BLaER1 treated with 17β-estradiol and CSF1 and Interleukin-3, amounts not matched to agents 10 nM and 100 nM (cell line): Measurements from ENCODE around the gene EPB41.

Experiments used
- H3K27ac ChIP-seq, 11 experiments: shearing (Covaris generic); formaldehyde crosslinking; 2 replicates each; pipeline ENCODE4 v1.8.1; 2022
- H3K27me3 ChIP-seq, 11 experiments: shearing (Covaris generic); formaldehyde crosslinking; 2 replicates each; pipeline ENCODE4 v1.8.1; 2022
- H3K36me3 ChIP-seq, 11 experiments: shearing (Covaris generic); formaldehyde crosslinking; 2 replicates each; pipeline ENCODE4 v1.8.1; 2022
- H3K4me1 ChIP-seq, 10 experiments: shearing (Covaris generic); formaldehyde crosslinking; 2 replicates each; pipeline ENCODE4 v1.8.1; 2022
- H3K4me2 ChIP-seq, 11 experiments: shearing (Covaris generic); formaldehyde crosslinking; 2 replicates each; pipeline ENCODE4 v1.8.1; 2022
- H3K4me3 ChIP-seq, 10 experiments: shearing (Covaris generic); formaldehyde crosslinking; 2 replicates each; pipeline ENCODE4 v1.8.1; 2022
- H3K9ac ChIP-seq, 11 experiments: shearing (Covaris generic); formaldehyde crosslinking; 2 replicates each; pipeline ENCODE4 v1.8.1; 2022
- H3K9me3 ChIP-seq, 11 experiments: shearing (Covaris generic); formaldehyde crosslinking; replicated peaks in 1 of 11; 2 replicates each; pipeline ENCODE4 v1.8.1; 2022
- H4K20me1 ChIP-seq, 11 experiments: shearing (Covaris generic); formaldehyde crosslinking; 2 replicates each; pipeline ENCODE4 v1.8.1; 2022
- Cebpa-rat ChIP-seq, 11 experiments: shearing (Covaris generic); IDR thresholded peaks; 2 replicates each; pipeline ENCODE4 v1.8.1; 2022

The EPB41 gene

DNA sequence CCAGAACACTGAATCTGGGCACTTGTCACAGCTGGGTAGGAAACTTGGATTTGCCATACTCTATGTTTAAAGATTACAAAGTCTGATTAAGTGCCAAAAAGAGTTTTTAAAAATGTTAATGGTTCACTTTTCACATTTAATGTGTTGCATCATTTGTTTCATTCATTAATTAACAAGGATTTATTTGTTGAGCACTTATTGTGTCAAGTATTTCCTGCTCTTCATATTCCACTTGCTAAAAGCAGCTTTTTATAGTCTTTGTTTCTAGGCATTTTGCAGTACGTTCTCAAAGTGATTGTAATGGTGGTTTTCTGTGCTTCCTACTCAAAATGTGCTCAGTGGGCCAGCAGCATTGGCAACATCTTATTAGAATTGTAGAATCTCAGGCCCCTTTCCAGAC, 68.7 kb downstream of the EPB41 start:
- Histone ChIP-seq H3K36me3 (peaks cover 10 to 37% (median 28%) of the 10 kb centered on the region in 11 experiments; a peak in 21 of 22 replicates), H3K27ac (no peak overlapping the region), H3K4me2 (no peak overlapping the region), H3K27me3 (no peaks in the 10 kb centered on the region), H3K4me1 (peaks cover 16 to 26% (median 19%) of the 10 kb centered on the region in 10 experiments; a peak in 19 of 20 replicates), H3K9ac (no peak overlapping the region), H3K9me3 (peaks cover 16 to 31% (median 24%) of the 10 kb centered on the region in 11 experiments), H4K20me1 (peaks cover 0 to 8% (median 0%) of the 10 kb centered on the region in 11 experiments; a peak in 4 of 22 replicates), H3K4me3 (no peak overlapping the region)
- TF ChIP-seq Cebpa-rat (IDR thresholded peaks at IDR 0.05), result no peak

DNA sequence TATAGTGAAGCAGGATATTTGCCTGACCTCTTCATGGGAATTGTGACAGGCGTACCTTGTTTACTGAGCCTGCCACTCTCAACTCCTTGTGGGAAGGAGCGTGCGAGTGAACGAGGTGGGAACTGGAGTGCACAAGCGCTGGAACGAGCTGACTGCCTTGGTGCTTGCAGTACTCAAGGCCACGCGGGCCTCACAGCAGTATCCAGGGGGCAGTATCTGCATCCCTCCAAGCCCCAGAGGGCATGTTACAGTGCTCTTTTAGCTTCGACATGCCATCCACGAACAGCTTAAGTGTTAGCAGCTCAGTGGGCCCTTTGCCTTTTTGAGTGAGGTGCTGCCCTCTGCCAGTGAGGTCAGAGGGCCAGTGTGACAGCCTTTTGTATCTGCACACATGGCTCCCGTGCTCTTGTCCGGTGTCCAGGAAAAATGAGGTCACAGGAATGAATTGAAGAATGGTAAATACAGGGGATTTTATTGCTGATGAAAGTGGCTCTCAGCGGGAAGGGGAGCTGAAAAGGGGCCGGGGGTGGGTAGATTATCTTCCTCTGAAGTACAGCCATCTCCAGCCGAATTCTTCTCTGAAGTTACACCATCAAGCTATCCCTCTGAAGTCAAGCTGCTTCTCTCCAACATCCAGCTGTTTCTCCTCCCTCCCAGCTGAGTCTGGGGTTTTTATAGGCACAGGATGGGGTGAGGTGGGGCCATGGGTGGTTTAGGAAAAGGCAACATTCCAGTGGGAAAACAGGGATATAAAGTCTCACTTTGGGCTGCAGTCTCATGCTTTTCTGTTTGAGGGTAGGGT, 69.3 kb downstream of the EPB41 start:
- H4K20me1 ChIP-seq, result peaks cover 0 to 5% (median 0%) of the 10 kb centered on the region in 11 experiments; a peak in 4 of 22 replicates
- TF ChIP-seq Cebpa-rat (IDR thresholded peaks at IDR 0.05), result no peak
- no peak overlapping the region for H3K9ac ChIP-seq
- peaks cover 16 to 31% (median 24%) of the 10 kb centered on the region in 11 experiments for H3K9me3 ChIP-seq
- peaks cover 16 to 26% (median 19%) of the 10 kb centered on the region in 10 experiments; a peak in 19 of 20 replicates for H3K4me1 ChIP-seq
- no peak overlapping the region for H3K27ac ChIP-seq
- H3K27me3 ChIP-seq, result no peaks in the 10 kb centered on the region
- peaks cover 14 to 42% (median 35%) of the 10 kb centered on the region in 11 experiments for H3K36me3 ChIP-seq
- H3K4me3 ChIP-seq, result peak overlapping the region in 1 of 10 experiments; percentile 26; a peak in 1 of 20 replicates
- no peak overlapping the region for H3K4me2 ChIP-seq

GRCh38 chr1:28984311-28984684, 69.9 kb downstream of the EPB41 start:
- H3K27ac ChIP-seq, result no peak overlapping the region

DNA sequence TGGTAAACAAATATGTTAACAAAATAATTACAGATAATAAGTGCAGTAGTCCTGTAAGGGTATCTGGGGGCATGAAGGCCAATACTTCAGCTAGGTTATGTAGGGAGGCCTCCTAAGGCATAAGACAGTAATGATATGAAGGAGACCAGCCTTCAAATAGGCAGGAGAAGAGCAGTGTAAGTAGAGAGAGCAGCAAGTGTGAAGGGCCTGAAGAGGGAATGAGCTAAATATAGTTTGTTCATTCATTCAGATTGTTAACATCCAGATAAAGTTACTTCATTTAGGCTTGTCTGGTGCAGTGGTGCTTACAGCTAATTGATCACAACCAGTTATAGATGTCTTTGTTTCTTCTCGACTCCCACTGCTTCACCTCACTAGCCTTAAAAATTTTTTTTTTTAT, 71.1 kb downstream of the EPB41 start:
- no peak overlapping the region for H3K9ac ChIP-seq
- H3K9me3 ChIP-seq, result peaks cover 16 to 31% (median 24%) of the 10 kb centered on the region in 11 experiments
- no peak for TF ChIP-seq Cebpa-rat (IDR thresholded peaks at IDR 0.05)

More at GRCh38 chr1:28984311-28984684, 69.9 kb downstream of the EPB41 start:
- Histone ChIP-seq H3K27me3 (no peaks in the 10 kb centered on the region), H3K36me3 (peaks cover 14 to 44% (median 40%) of the 10 kb centered on the region in 11 experiments), H3K4me2 (0 out of 22 replicates have a peak overlapping the region, but pooled peaks of 2 of the 11 experiments have one; percentile 28 to 37), H3K4me3 (no peak overlapping the region), H3K9me3 (peaks cover 16 to 31% (median 24%) of the 10 kb centered on the region in 11 experiments), H4K20me1 (no peaks in the 10 kb centered on the region), H3K9ac (no peak overlapping the region), H3K4me1 (peaks cover 16 to 26% (median 19%) of the 10 kb centered on the region in 10 experiments; a peak in 19 of 20 replicates)
- TF ChIP-seq Cebpa-rat (IDR thresholded peaks at IDR 0.05), result no peak

GRCh38 chr1:28986306-28986910, 72.0 kb downstream of the EPB41 start:
- Histone ChIP-seq H4K20me1 (no peaks in the 10 kb centered on the region), H3K27me3 (no peaks in the 10 kb centered on the region), H3K4me3 (no peak overlapping the region), H3K4me1 (peaks cover 16 to 26% (median 19%) of the 10 kb centered on the region in 10 experiments; a peak in 19 of 20 replicates), H3K9me3 (peaks cover 16 to 28% (median 24%) of the 10 kb centered on the region in 11 experiments), H3K36me3 (peaks cover 14 to 54% (median 44%) of the 10 kb centered on the region in 11 experiments), H3K4me2 (peak overlapping the region in 9 of 11 experiments; percentile 5 to 79 (median 49); a peak in 12 of 22 replicates), H3K9ac (peak overlapping the region in 3 of 11 experiments; percentile 25 to 37 (median 28); a peak in 4 of 22 replicates), H3K27ac (peak overlapping the region in 5 of 11 experiments; percentile 6 to 57 (median 55); a peak in 7 of 22 replicates)
- TF ChIP-seq Cebpa-rat (IDR thresholded peaks at IDR 0.05), result no peak

More for the DNA sequence above, 71.1 kb downstream of the EPB41 start:
- Histone ChIP-seq H3K4me1 (peaks cover 16 to 26% (median 19%) of the 10 kb centered on the region in 10 experiments; a peak in 19 of 20 replicates), H3K27me3 (no peaks in the 10 kb centered on the region), H3K27ac (0 out of 22 replicates have a peak overlapping the region, but pooled peaks of 1 of the 11 experiments have one; percentile 3), H3K4me2 (peak overlapping the region in 7 of 11 experiments; percentile 8 to 39 (median 19); a peak in 10 of 22 replicates), H3K4me3 (no peak overlapping the region), H3K36me3 (peaks cover 14 to 51% (median 44%) of the 10 kb centered on the region in 11 experiments), H4K20me1 (no peaks in the 10 kb centered on the region)

DNA sequence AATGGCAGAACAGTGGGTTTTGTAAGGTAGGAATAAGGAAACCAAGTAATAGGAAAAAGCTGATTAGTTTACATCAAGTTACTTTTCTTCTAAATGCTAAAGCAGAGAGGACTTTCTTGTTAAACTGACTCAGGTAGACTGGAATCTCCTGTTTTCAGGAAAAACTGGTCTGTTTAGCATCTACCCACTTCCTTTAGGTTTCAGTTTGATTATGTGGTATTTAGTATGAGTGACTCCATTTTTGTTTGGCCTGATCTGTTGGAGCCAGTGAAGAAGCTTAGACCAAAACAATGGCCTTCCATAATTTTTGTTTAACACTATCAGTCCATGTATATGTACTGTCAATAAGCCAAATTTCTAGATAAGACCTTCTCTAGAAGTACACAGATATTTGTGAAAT, 88.4 kb downstream of the EPB41 start:
- H3K4me1 ChIP-seq, result no peaks in the 10 kb centered on the region
- no peak for TF ChIP-seq Cebpa-rat (IDR thresholded peaks at IDR 0.05)
- H3K27ac ChIP-seq, result no peak overlapping the region
- 0 out of 22 replicates have a peak, but pooled peaks cover 0 to 4% (median 0%) of the 10 kb centered on the region in 11 experiments for H3K9me3 ChIP-seq
- peaks cover 4 to 74% (median 34%) of the 10 kb centered on the region in 11 experiments; a peak in 20 of 22 replicates for H3K36me3 ChIP-seq
- H3K27me3 ChIP-seq, result no peaks in the 10 kb centered on the region
- H4K20me1 ChIP-seq, result no peaks in the 10 kb centered on the region
- no peak overlapping the region for H3K4me2 ChIP-seq
- no peak overlapping the region for H3K9ac ChIP-seq
- H3K4me3 ChIP-seq, result no peak overlapping the region

DNA sequence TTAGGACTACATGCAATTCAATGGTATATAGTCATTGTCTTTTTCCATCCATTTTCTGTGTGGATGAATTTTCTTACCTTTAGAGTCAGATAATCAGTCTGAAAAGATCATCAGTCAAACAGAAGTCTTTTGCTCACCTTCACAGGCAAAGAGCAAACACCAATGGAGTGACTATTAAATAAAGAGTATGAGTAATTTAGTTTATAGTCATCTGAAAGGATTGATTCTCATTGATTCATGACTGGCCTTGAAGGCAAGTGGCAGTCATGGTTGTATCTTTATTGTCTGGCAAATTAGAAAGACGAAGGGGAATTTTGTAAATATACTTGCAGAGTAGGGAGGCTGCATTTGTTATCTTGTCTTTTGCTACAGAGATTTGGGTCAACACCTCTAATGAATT, 89.9 kb downstream of the EPB41 start:
- H3K27ac ChIP-seq, result no peak overlapping the region

GRCh38 chr1:29004798-29005197, 90.4 kb downstream of the EPB41 start:
- Histone ChIP-seq H3K9me3 (0 out of 22 replicates have a peak, but pooled peaks cover 0 to 4% (median 0%) of the 10 kb centered on the region in 11 experiments), H3K4me3 (no peak overlapping the region), H3K9ac (no peak overlapping the region)

More for the DNA sequence above, 89.9 kb downstream of the EPB41 start:
- no peak for TF ChIP-seq Cebpa-rat (IDR thresholded peaks at IDR 0.05)
- Histone ChIP-seq H3K36me3 (peaks cover 0 to 74% (median 37%) of the 10 kb centered on the region in 11 experiments; a peak in 19 of 22 replicates), H3K9me3 (0 out of 22 replicates have a peak, but pooled peaks cover 0 to 4% (median 0%) of the 10 kb centered on the region in 11 experiments), H3K4me1 (no peaks in the 10 kb centered on the region), H3K27me3 (no peaks in the 10 kb centered on the region), H3K4me2 (no peak overlapping the region), H4K20me1 (no peaks in the 10 kb centered on the region), H3K4me3 (no peak overlapping the region), H3K9ac (no peak overlapping the region)

More at GRCh38 chr1:29004798-29005197, 90.4 kb downstream of the EPB41 start:
- Histone ChIP-seq H3K27ac (no peak overlapping the region), H4K20me1 (no peaks in the 10 kb centered on the region), H3K27me3 (no peaks in the 10 kb centered on the region), H3K4me2 (no peak overlapping the region), H3K4me1 (no peaks in the 10 kb centered on the region), H3K36me3 (peaks cover 0 to 74% (median 32%) of the 10 kb centered on the region in 11 experiments; a peak in 19 of 22 replicates)
- no peak for TF ChIP-seq Cebpa-rat (IDR thresholded peaks at IDR 0.05)
